GM18520 (cell line): Measurements from ENCODE around the gene CCDC40.

Experiments
- ATAC-seq: cut with Tn5 transposase; IDR thresholded peaks from one replicate; pipeline ENCODE4 v1.9.1; 2021; ENCODE audit not compliant: unreplicated experiment

Gene CCDC40

DNA sequence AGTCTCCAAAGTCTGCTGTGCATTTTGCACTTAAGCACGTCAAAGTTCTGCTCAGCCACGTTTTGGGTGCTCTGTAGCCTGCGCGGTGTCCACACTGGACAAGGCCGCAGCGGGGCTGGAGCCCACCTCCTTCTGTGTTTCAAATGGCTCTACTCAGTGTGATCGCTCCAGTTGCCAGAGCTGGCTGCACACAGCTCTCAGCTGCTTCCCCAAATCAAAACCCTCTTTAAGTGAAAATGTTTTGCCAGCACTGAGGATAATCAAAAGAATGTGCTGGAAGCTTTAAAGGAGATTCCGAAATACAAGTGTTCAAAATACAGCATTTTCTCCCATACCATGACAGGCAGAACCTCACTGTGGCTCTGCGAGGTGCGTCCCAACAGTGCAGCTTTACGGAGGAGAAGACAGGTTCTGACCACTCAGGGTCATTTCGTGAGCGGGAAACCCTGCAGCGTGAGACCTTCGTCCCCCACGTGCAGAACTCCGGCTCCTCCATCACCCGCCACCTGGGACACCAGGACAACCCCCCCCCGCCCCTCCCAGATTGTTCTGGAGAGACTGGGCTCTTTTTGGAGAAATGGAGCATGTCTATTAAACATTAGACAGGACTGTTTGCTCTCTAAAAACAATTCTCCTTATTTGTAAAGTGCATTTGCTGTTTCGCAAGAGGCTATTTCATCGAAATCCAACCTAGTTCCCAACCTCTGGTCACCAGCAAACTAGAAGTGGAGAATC lies 17.4 kb upstream of the CCDC40 start:
- no peak for ATAC-seq

DNA sequence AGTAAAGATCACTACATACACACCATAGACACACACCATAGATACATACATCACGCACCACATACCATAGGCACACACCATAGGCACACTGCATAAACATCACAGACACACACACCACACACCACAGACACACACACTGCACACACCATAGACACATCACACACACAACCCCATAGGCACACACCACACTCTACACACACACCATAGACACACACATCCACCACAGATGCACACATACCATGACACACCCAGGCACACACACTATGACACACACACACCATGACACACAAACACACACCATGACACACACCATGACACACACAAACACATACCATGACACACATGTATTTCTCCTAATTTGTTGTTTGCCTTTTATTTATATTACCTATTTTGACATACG lies 14.8 kb upstream of the CCDC40 start:
- no peak for ATAC-seq

DNA sequence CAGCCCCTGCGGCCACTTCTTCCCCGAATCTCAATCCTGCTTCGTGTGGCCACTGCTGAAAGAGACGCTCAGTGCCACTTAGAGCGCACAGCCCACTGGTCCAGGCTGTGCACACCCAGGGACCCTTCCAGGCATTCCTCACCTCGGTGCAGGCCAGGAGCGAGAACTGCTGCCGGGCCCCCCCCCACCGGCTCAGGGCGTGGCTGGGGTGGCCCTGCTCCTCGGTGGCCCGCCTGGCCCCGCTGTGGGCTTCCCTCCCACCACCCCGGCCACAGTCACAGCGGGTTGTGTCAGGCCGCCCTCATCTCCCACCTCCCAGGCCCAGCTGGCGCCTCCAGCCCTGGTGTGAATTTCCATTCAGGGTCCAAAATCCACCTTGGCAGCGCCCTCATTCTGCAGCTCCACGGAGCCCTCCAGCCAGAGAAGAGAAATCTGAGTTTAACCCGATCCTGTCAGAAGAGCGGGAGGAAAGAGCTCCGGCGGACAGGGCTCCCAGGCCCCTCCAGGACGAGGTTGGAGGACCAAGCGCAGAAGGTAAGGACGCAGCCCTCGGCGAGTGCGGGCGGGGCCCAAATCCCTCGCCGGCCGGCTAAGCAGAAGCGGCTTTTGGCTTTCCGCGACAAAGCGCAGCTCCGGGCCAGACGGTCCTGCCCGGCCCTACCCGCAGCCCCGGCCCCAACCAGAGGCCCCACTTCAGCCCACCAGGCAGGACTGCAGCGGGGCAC lies 12.8 kb upstream of the CCDC40 start:
- ATAC-seq: no peak

DNA sequence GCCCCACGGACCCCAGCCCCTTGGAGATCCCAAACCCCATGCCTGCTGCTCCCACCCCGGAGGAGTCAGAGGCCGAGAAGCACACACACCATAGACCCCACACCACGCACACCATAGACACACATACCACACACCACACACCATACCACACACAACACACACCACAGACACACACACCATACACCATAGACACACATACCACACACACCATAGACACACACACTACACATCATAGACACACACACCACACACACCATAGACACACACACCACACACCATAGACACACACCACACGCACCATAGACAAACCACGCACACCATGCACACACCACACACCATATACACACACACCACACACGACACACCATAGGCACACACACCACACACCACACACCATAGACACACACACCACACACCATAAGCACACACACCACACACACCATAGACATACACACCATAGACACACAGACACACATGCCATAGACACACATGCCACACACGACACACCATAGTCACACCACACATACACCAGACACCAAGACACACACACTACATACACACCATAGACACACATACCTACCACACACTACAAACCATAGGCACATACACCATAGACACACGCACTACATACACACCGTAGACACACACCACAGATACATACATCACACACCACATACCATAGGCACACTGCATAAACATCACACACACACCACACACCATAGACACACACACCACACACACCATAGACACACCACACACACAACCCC lies 12.1 kb upstream of the CCDC40 start:
- ATAC-seq: no peak

DNA sequence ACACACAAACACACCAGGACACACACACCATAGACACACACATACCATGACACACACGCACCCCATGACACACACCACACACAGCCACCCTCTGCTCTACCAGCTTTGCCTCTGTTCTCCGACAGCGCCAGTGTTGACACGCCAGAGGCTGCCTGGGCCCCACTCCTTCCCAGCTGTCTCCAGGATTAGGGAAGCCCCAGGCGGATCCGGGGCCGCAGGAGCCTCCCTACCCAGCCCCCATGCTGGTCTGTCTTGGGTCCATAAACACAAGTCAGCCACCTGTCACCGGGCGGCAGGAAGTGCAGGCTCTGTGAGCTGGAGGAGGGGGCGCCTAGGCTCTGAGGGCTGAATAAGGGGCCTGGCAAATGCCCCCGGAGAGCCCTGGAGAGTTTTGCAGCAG lies 11.3 kb upstream of the CCDC40 start:
- ATAC-seq: no peak

DNA sequence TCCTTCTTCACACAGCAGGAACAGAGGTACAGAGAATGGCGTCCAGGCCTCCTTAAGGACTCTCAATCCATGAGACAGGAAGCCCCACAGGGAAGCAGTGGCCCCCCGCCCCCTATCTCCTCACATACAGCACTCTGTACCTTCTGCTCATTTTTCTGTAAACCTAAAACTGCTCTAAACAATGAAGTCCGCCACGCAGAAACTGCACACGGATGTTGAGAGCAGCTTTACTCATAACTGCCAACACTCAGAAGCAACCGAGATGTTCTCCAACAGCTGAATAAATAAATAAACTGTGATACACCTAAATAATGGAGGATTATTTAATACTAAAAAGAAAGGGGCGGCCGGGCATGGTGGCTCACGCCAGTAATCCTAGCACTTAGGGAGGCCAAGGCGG lies 10.6 kb upstream of the CCDC40 start:
- no peak for ATAC-seq

DNA sequence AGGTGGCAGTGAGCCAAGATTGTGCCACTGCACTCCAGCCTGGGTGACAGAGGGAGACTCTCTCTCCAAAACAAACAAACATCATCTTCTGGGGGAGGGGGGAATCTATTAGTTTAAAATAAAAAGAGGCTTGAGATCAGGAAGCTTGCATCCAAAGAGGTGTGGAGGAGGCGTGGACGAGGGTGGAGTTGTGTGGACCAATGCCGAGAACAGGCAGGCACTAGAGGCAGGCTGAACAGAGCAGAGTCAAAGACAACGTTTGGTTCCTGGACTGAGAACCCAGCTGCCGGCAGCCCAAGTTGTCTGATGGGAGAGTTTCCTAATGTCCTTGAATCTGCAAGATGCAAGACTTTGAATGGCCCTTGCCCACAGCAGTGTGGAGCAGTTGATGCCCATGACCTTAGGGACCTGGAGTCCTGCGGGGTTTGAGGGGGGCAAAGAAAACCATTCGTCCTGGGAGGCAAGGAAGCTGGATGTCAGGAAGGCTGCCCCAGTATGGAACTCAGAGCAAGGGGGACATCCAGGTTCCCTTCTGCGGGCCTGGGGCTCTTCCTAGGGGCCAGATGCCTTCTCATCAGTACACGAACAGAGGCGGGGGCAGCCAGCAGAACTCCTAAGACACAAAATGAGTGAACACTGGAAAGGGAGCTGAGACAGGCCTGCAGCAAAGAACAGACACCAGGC lies 9.9 kb upstream of the CCDC40 start:
- no peak for ATAC-seq

DNA sequence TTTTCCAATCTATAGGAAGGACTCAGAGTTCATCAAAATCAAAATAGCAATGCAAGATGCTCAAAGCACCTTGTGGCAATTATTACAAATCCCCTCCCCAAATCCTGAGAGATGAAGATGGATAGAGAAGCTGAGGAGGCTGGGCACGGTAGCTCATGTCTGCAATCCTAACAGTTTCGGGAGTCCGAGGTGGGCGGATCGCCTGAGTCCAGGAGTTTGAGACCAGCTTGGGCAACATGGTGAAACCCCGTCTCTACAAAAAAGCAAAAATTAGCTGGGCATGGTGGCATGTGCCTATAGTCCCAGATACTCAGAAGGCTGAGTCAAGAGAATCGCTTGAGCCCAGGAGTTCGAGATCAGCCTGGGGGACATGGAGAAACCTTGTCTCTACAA lies 9.4 kb upstream of the CCDC40 start:
- no peak for ATAC-seq

DNA sequence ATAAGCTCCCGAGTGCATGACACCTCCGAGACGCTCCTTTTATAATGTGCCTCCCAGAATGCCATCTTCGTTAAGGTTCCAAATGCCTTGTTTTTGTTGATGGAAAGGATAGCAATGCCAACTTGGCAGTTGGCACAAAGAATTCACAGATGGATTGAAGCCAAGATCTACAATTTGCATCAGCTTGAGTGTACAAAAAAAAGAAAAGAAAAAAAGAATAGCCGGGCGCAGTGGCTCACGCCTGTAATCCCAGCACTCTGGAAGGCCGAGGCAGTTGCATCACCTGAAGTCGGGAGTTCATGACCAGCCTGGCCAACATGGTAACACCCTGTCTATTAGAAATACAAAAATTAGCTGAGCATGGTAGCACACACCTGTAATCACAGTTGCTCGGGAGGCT lies 8.4 kb upstream of the CCDC40 start:
- no peak for ATAC-seq

DNA sequence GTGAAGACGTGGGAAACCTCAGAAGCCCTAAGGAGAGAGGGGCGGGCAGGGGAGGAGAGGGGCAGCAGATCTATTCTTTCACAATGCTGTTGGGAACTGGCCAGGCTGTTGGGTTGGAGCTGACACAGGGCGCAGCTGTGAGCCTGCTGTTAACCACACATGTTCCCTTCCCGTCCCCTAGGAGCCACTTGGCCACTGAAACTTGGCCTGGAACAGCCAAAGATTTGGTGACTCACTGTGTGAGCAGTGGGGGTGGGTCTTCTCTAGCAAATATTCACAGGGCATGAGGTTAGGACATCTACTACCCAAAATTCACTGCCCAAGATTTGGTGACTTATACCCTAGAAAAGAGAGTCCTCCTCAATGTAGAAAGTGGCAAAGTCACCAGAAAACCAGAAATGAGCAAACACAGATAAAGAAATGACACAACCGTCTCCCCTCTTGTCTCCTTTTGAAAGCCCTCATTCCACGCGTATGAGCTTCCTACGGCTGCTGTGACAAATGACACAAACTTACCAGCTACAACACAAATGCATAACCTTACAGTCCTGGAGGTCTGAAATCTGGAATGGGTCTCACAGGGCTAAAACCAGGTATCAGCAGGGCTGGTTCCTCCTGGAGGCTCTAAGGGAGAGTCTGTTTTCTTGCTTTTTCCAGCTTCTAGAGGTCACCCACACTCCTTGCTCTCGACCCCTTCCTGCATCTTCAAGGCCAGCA lies 7.0 kb upstream of the CCDC40 start:
- no peak for ATAC-seq

DNA sequence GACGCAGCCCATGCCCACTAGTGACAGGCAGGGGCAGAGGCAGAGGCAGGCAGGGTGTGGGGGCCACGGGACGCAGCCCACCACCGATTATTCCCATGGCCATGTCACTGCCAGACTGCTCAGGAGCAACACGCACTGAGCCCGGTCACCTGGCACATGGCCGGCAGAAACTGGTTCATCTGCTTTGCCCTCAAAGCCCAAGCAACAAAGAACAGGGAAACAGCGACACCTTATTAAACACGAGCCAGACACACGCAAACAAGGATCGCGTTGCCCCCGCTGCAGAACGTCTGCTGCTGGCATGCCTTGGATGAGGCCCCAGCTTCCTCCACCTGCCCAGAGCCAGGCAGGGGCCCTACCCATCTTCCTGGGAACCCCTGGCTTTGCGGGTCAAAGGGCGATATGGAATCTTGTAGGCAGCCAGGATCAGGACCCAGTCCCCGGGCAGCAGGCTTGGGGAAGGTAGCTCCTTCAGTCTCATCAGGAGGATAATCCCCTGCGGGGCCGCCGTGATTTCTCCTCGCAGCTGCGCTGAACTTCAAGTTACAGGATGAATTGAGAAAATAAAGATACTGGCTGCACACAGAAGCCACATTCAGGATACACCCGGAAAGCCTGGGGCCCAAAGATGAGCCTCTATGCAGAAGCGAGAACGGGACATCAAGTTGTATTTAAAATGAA lies 5.6 kb upstream of the CCDC40 start:
- no peak for ATAC-seq

DNA sequence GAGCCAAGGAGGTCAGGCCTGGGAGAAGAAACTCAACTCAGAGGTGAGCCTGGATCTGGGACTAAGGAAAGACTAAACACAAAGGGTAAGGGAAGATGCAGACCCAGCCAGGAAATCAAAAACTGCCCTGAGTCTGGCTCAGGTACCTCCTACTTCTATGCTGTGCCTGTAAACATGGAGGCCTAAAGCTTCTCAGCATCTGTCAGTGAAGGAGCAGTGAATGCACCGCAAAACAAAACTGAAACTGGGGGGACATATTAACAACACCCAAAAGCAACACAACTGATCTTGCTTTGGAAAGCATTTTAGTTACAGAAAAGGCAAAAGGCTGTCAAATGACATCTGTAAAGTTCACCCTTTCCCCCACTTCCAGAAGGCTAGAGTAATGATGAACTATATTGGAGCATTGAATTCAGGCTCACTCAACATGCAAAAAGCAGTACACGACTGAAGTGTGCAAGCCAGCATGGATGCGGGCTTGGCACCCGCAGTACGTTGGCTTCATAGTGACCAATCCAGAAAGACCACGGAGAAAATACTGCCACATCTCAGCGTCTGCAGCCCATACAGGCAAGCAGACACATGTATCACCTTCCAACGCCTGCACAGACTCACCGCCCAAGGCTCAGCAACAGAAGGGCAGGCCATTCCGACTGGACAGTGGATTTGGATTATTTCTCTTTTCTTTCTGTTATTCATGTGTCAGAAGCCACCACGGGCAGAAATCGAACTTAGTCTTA lies 4.6 kb upstream of the CCDC40 start:
- ATAC-seq: no peak

DNA sequence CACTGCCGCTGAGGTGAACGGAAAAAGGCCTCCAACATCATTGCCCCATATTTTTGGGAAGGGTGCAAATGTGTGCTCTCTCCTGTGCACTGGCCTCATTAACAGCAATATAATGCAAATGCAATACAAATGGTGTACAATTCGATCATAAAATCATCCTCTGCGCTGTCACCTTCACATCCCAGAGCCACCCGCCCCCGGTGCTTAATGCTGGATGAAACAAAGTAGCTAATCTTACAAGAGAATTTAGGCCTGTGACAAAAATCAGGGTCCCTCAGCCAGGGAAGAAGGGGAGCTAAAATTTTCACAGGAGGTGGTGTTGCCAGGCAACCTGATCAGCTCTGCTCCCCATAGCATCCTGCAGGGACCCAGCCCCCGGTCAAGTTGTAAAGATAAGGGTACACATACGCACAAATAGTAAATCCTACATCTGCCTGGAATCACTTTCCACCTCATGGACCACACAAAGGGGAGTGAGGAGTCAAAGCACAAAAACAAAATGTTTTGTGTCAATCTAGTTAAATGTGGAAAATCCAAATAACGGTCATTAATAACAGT lies 3.7 kb upstream of the CCDC40 start:
- ATAC-seq: no peak

DNA sequence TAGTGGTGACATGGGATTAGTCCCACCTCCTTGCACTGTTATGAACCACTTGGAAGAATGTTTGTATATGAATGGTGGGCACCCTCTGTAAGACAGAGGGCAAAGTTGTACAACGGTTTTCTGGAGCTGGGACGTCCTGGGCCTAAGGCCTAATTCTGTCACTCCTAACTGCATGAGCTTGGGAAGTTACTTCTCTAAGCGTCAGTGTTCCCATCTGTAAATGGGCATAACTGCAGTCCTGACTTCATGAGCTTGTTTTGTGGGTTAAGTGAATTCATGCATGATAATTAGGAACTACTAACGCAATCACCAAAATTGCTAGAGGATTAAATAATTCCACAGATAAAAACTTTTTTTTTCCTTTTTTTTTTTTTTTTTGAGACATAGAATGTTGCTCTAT lies 2.6 kb upstream of the CCDC40 start:
- no peak for ATAC-seq

DNA sequence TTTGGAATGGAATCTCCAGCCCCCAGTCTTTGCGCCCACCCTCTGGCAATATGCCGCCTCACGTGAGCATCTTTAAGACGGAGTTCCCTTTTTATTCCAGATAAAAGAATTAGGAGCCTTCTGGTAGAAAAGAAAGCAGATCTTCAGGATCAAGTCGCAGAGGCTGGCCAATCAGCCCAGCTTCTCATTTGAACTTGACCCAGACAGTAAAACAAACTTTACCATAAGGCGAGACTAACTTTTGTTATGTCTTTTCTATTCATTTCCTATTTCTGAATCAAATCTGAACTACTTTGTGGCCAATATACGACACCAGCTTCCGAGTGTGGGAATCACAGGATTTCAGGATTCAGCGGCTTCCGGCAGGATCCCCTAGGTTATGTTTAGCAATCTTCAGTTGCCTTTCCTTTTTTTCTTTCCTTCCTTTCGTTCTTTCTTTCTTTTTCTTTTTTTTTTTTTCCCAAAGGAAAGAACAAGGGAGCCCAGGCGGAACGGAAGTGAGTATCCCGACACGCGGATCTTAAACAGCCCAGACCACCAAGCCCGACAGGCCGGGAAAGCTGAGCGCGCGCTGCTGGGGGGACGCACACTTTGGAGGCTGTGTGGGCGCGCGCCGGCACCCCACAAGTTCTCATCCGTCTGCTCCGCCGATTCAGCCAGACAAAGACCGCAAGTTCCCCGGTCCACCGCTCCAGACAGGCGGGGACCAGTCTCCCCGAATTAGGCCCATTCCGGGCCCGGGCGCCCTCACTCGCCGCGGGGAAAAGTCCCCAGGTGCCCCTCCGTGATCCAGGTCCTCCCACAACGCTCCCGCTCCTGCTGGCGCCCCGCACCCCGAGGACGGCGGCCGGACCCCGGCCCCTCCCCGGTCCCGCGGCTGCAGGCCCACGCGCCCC lies 1.4 kb upstream of the CCDC40 start:
- ATAC-seq: no peak

DNA sequence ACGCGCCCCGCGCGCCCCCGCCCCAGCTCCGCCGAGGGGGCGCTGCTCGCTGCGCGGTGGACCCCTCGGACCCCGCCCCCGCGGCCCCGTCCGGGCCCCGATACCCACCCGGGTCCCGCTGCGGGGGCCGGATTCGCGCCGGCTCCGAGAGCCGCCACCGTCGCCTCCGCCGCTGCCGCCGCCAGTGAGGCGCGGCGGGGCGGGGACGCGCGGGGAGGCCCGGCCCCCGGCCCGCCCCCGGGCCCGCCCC lies 830 bp upstream of the CCDC40 start, which contains the start of gene TBC1D16:
TBC1D16 (minus strand) TSS at position 186 of the 250 bp plus-strand sequence. CDS start 22,325 bp downstream, outside the sequence.
- ATAC-seq: no peak

DNA sequence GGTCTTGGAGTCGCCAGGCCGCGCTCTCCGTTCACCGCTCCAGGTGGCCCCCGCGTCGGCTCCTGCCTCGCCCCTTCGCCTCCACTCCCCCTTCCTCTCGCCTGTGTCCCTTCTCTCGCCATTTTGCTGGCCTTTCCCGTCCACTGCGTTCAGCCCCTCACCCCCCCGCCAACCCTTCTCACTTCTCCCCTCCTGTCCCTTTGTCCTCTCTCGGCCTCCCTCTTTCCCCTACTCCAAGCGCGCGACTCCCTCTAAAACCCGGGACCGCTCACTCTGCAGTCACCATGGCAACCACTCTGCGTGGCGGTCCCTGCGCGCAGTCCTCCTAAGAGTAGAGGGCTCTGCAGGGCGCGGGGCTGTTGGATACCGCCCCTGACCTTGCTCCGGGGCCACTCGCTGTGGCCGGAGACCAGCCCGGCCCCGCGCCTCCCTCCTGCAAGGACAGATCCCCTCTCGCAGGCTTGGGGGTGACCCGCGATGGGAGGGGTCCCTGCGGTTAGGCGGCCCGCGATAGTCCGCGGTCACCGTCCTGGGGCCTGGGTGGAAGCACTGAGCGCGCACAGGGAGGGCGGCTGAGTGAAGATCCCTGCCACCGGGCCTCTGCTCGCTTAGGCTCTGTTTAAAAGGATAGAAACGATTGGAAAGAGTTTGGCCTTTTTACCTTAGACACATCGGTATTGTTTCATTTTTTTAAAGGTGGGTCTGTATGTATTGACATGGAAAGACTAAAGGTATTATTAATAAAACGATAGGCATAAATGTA lies 454 bp downstream of the CCDC40 start:
- no peak for ATAC-seq

DNA sequence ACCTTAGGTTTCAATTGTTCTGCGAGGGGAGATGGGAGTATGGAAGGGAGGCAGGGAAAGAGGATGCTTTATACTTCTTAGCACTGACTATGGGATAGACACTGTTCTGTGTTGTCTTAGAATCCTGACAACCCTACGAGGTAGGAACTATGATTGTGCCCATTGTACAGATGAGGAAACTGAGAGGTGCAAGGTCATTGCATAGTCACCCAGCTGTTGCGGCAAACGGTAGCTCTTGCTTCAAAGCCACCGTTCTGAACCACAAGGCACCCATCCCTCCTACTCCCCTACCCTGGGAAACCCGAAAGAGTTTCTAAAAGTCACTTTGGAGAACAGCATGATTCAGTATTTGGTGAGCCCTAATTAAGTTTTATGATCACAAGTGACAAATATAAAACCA lies 7.5 kb downstream of the CCDC40 start:
- ATAC-seq: no peak
